SIG-M5 treated with dmso at 0.1 percent for 504 hours (cell line): ENCODE data around the gene MCRIP2.

Experiments
- DNase-seq: peaks from one replicate; lab custom pipeline; 2025; ENCODE audit not compliant: unreplicated experiment; lab: John Stamatoyannopoulos, UW

MCRIP2 gene

DNA sequence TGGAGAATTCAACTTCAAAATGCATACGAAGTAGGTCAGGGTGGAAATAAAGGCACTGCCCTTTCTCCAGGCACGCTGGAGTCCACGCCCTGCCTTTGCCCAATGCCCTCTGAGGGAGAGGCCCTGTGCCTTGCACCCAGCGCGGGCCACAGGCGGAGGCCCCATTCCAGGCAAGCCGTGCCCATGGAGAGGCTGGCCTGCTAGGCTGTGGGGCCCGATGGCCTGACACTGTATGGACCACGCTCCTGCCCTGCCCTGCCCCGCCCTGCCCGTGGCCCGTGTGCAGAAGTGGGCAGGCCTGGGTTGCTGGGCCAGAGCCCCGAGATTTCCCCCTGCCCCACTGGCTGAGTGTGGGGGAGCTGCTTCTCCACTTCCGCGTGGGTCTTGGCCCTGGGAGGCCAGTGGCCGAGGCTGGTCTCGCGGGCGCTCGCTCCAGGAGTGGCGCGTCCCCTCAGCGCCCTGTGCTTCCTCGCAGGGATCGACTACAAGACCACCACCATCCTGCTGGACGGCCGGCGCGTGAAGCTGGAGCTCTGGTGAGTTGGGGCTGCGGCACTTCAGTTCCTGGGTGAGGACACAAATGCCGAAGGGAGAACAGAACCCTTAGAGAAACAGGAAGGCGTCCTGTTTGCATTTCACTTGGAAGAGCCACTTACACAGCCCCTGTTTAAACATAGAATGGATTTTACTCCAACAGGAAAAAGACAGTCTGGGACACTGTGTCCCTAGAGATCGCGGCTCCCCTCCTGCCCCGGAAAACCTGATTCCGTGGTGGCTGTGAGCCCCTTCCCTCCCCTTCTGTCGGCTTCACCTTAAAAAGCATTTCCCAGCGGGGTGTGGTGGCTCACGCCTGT, 24.7 kb upstream of the MCRIP2 start:
- no peak for DNase-seq

DNA sequence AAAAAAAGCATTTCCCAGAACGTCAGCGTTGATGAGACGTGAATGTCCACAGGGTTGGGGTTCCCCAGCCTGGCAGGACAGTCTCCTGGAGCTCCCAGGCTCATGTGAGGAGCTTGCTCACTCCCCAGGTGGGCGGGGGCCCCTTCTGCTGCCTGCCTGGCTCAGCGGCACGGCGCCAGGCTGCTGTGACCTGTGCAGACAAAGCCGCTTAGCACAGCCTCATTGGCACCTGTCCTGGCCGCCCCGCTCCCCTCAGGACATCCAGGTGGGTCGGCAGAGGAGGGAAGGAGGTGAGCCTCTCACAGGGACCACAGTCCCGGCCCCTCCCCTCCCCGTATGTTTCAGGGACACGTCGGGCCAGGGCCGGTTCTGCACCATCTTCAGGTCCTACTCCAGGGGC, 23.8 kb upstream of the MCRIP2 start:
- no peak for DNase-seq

DNA sequence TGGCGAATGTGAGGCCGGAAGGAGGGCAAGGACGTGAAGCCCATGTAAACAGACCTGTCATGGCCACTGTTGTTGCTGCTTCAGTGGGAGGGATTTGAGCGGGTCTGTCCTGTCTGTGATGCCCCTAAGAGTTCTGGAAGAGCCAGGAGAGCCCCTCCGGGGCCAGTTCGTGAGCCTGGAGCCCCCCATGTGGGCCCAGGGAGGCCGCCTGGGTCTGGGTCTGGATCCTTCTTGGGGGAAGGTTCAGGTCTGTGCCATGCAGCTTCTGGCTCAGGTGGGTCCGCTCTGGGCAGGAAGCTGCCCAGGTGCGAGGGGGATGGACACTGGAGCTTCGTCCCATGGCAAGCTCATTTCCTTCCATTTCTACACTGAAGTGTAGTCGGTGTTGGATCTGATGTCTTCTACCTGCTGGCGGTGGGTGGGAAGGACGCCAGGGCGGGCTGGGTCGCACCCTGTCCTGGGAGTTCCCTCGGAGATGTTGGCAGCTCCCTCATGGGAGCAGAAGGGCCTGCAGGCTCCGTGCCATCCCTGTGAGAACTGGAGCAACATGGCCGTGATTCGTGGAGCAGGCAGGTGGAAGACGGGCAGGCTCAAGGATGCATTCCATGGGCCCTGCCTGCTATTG, 22.0 kb upstream of the MCRIP2 start:
- DNase-seq, result no peak

DNA sequence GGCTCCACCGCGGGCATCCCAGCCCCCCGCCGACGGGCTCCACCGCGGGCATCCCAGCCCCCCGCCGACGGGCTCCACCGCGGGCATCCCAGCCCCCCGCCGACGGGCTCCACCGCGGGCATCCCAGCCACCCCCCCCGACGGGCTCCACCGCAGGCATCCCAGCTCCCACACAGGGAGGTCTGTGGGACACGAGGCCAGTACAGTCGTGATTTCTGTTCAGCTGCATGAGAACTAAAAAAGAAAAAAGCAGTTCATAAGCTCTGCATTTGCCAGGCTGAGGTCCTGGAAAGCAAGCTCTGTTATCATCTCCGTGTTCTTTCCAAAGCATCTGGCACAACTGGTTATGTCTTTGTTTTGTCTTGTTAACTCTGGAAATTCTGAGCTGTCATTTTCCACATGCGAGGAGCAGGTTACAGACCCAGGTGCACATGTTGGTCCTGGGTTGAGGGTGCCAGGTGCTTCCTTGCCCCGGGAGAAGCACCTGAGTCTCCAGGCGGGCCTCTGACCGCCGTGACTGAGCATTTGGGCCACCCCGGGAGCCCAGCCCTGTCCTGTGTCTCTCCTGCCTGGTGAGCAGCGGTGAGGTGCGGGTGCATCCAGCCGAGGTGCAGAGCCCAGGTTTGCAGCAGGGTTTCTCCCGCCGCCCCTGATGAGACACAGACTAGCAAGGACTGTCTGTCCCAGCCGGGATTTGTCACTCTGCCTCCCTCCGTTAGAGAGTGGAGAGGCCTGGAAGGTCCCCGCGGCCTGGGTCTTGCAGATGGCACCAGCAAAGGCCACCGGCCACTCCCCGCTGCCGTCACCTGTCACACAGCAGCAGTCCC, 20.7 kb upstream of the MCRIP2 start:
- no peak for DNase-seq

DNA sequence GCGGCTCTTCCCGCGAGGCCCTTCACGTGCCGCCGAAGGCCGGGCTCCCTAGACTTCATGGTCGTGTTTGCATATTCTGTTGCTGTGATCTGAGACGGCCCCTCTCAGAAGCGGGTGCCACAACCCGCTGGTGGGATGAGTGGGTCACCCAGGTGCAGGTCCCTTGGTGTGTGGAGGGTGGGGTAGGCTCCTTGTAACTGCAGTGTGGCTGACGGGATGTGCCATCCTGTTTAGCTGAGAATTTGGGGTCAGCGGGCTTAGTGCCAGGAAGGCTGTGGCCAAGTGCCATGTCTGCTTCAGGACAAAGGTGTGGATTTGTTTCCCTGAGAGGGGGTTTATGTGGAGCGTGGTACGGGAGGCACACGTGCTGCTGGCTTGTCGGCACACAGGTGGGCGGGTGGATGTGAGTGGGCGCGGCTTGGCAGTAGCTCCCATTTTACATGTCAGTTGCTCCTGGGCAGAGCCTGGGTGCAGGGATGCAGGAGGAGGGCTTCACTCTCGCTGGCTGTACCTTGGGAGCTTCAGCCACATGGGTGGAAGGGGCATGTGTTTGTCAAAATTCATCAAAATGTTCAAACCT, 20.0 kb upstream of the MCRIP2 start:
- DNase-seq, result no peak

DNA sequence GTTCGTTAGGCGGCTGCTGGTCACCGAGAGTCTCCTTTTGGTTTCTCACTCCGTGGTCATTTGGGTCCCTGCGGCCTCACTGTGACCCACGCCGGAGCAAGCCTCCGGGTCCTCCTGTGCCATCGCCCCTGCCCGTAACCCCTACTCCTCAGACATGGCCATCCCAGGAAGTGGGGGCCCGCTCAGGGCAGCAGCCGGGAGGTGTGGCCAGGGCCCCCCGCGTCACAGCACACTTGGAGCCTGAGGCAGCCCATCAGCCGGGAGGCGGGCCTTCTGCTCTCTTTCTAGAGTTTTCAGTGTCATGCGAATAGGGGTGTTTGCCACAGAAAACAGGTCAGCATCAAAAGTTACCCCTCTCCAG, 18.7 kb upstream of the MCRIP2 start:
- no peak for DNase-seq

DNA sequence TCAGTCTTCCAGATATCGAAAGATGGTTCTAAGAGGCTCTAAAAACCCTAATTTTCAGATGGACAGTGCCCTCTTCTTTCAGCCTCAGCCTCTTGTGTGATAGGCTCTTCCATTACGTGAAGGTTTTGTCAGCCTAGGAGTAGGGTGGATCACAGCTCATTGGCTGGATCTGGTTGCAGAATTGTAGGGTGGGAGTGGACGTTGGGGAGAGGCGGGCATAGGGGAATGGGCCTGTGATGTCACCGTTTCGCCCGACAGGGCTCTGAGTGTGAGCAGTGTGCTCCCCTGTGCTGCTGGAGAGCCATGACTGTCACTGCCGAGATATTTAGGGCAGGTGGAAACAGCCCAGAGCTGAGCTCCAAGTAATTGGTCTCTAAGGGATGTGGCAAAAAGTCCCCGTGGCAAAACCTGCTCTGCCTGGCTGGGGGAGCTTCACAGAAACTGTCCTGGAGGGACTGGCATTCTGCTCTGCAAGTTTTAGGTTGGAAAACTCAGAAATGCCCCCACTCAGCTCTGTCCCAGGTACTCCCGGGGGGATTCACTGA, 17.0 kb upstream of the MCRIP2 start:
- DNase-seq, result no peak

DNA sequence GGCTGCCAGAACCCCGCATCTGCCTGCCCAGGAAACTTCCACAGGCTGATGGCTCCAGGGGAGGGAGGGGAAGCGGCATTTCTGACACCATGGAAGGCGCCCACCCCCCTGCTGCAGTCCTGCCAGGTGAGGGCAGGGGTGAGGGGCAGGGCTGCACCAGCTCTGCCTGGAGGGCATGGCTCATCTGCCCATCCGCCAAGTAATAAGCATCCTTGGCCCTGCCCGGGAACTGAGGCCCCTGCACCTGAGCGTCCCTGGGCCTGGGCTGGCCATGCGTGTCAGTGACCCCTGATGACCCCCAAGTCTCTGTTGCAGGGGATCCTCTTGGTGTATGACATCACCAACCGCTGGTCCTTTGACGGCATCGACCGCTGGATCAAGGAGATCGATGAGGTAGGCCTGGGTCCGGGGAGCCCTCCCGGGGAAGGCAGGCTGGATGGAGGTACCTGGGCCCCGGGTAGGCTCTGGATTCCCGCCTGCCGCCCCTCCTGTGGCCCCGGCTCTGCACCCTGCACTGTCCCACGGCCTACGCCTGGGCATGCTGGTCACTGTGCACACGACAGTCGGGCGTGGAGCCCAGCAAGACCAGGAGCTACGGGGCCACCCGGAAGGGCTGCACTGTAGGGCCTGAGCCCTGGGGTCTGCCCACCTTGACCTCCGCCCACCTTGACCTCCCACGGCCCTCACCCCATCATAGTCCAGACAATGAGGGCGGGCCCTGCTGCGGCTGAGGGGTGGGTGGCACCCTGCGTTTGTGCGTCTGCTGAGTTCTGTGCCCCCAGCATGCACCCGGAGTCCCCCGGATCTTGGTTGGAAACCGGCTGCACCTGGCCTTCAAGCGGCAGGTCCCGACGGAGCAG, 16.3 kb upstream of the MCRIP2 start:
- DNase-seq, result no peak

DNA sequence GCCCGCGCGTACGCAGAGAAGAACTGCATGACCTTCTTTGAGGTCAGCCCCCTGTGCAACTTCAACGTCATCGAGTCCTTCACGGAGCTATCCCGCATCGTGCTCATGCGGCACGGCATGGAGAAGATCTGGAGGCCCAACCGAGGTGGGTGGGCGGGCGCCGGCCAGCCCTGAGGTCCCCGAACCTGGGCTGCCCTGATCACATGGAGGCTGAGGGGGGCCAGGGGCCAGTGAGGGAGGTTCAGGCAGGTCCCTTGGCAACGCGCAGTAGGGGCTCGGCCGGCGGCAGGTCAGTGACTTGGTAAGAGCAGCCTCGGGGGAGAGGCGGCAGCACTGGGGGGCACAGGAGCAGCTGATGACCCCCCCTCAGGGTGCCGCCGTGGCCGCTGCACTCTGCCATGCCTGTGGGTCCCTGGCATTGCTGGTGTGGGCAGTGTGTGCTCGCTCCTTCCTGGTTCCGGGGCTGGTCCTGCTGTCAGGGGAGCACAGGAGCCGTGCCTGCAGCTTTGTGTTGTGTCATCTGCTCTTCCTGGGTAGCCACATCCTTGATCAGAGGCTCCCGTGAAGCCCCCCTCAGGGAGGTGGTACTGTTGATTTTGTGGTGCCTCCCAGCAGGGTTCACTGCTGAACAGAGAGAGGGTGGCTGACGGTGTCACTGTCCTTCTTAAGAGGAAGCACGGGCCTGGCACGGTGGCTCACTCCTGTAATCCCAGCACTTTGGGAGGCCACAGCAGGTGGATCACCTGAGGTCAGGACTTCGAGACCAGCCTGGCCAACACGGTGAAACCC, 15.5 kb upstream of the MCRIP2 start:
- DNase-seq, result no peak

DNA sequence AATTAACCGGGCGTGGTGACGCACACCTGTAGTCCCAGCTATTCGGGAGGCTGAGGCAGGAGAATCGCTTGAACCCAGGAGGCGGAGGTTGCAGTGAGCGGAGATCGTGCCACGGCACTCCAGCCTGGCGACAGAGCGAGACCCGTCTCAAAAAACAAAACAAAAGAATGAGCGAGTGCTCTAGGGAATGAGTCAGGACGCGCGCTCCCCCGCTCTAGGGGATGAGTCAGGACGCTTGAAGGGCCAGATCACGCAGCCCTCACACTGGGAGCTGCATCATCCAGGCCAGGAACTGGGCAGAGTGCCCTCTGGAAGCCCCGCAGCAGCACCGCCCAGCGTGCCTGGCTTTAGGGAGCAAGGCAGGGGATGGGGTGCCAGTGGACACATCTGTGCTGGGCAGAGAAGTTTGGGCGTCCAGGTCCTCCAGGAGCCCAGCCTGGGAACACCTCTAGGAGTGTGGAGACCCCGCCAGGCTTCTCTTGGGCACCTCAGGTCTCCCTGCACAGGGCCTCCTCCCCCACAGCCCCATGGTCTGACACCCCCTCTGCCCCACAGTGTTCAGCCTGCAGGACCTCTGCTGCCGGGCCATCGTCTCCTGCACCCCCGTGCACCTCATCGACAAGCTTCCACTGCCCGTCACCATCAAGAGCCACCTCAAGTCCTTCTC, 14.7 kb upstream of the MCRIP2 start:
- DNase-seq, result no peak

DNA sequence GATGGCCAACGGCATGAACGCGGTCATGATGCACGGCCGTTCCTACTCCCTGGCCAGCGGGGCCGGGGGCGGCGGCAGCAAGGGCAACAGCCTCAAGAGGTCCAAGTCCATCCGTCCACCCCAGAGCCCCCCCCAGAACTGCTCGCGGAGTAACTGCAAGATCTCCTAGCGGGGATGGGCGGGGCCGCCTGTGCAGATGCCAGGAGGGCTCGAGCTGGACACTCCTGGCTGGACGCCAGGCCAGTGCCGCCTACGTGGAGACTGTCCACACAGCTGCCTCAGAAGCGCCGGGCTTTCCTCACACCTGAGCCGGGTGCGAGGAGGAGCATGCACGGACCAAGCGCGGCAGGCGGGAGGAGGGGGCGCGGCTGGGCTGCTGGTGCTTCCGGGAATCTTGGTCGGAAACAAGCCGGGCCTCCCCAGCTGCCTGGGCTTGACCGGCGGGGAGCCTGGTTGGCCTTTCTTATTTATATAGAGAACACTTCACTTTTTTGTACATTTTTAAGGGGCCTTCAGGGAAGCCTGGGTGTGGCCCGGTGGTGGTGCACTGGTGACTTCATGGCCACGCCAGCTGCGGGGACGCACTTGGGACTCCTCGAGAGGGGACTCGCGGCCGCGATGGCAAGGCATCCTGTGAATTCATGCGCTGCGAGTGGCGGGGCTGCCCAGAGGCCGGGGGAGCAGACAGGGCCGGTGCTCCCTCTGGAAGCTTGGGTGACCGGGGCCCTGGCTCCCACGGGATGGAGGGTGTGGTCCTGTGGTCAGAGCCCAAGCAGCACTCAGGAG, 14.0 kb upstream of the MCRIP2 start:
- no peak for DNase-seq

DNA sequence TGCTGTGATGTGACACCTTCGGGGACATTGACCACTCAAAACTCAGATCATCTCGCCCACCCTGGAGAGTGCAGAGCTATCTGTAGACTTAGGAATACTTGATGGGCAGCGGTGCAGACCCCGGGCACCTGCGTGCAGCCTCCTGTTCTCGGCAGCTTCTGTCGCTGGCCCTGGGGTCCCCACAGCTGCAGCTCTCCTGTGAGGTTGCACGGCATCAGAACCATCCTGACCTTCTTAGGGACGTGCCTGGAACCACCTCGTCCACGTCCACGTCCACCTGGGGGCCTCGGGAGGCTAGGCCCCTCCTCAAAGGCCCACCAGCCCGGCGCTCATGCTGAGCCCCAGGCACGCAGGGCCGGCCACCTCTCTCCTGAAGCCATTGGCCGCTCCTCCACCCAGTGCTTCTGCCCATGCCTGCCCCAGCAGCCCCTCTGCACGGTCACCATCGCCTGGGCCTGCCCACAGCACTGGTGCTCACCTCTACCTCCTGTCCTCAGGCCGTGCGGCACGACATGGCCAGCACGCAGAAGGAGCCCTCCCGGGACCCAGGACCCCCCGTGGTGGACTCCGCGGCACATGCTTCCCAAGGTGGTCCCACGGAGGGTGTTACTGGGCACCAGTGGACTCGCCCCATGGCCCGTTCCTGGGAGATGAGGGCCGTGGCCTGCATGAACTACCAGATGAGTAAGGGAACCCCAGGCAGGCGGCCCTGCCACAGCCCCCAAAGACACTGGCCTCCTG, 13.1 kb upstream of the MCRIP2 start:
- DNase-seq, result no peak

DNA sequence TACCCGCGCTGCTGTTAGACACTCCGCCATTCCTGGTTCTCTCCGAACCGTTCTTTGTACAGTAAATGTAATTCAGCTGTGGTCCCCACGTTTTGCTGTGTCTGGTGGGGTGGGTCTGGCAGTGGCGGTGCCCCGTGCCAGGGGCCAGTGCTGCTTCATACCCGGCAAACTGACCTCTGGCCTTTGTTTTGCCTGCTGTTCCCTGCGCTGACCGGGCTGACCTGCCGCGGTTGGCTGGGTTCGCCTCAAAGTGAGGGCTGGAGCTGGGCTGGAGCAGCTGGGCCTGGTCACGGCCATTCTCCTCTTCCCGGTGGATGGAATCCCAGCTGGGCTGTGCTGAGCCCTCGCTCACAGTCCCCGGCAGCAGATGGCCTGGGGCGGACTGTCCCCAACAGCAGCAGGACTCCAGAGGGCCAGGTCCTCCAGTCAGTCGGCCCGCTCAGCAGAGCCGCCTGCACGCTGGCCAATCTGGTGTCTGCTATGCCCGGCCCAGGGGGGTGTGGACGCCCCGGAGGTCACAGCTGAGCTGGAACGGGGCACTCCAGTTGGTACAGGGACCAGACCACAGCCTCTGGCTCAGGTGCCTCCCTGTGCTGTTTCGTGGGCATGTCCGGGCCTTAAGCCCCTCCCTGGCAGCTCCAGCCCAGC, 12.3 kb upstream of the MCRIP2 start:
- DNase-seq, result no peak

DNA sequence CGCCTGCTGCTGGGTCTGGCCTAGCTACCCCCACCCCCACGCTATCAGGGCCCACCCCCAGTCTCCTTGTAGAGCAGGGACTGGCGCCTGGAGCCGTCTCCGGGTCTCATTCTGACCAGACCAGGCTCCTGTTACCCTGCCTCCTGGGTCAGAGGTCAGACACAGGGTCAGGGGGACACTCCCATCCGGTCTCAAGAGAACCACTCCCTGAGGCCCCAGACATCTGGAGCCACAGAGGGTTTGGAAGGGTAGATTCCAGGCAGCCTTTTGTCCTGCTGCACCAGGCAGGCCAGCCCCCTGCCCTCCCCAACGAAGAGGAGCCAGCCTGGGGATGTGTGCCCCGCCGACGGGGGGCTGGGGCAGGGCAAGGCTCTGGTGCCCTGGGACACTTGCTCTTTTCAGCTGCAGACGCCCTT, 11.8 kb upstream of the MCRIP2 start:
- DNase-seq, result no peak

DNA sequence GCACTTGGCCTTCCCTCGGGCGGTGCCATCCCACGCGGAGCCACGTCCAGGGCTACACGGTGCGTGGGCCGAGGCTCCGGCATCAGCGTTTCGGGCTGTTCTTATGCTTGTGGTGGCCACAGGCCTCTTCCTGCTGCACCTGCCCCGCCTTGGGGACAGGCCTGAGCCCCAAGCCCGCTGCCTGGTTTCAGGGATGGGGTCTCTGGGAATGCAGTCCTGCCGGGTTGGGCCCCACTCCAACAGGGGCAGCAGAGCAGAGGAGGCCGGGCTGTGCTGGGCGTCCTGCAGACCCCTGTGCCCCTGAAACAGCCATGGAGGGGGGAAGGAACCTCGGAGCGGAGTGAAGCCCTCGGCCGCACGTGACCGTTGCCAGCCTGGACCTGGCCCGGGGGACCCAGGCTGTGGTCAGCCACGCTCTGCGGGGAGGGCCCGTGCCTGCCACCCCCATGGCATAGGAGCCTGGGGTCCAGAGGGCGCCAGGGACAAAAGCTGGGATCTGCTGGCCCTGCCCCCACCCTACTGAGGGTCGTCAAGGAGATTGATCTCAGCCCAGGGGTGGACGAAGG, 11.3 kb upstream of the MCRIP2 start:
- no peak for DNase-seq

DNA sequence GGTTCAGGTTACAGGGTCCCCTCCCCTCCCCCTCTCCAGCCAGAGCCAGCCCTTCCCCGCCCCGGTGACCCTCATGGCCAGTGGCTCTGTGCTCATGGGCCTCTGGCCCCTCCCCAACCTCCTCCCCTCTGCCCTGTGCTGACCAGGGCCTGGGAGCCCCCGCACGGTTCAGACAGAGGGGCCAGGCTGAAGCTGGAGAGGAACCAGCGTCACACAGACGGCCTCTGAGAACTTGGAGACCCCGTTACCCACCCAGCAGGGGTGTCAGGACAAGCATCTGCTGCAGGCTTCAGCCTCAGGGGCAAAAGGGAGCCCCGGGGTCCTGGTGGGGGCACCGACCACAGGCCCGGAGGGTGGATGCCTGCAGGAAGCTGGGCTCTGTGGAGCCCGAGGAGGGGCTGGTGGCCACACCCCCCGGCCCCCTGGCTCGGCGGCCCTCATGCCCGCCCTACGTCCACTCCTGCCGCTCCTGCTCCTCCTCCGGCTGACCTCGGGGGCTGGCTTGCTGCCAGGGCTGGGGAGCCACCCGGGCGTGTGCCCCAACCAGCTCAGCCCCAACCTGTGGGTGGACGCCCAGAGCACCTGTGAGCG, 10.7 kb upstream of the MCRIP2 start, which contains the start of gene WFIKKN1:
Gene WFIKKN1 (plus strand): TSS at position 171 of the 591 bp plus-strand sequence. CDS start 269 bp downstream, at position 440.
- no peak for DNase-seq
